ENCODE measurements around the gene TGFB3. TPM values are rescaled to one million over a fixed set of nuclear protein-coding genes. Genes with fewer than 3 reads are reported as not detected.
A peak's percentile ranks its signal among the peaks of the same experiment; 100 is the strongest.
"Not testable (repeated sequence)": the region's sequence is repeated elsewhere in the genome, so short reads cannot be mapped to it uniquely, and the experiment has no call there.

The TGFB3 gene
- total RNA-seq: 1 to 10 TPM; 2.4 to 3.8 TPM

DNA sequence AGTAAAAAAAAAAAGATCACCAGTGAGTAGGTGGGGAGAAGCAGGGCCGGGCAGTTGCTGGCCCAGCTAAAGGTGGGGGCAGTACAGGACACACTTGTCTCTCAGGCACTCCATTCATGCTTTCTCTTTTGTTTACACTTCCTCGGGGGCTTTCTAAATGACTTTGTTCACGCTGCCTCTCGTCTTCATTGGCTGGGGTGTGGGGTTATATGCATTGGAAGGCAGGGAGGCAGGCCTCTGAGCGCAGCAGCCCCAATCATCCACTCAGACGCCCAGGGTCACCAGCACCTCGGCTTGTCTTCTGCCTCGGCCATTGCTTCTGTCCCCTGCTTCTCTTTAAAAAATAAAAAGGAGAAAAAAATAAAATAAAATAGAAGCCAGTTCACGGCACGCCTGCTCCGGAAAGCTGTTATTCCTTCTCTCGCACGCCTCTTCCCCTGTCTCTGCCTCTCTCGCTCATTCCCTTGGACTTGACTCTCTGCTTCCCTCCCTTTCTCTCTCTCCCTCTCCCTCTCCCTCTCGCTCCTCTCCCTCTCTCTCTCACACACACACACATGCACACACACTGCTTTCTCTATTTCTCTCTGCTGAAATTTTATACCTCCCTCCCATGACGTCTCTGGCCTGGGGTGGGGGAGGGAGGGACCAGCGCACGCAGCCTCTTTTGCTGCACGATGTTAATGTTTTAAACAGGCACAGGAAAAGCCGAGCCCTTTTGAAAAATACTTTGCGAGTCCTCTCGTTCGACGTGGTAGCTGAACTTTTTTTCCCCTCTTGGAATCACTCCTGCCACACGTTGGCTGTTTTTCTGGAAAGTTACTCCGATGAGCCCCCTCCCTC, at the start of gene TGFB3:
TGFB3 (minus strand) TSS at position 570 of the 840 bp plus-strand sequence. CDS start 1,102 bp downstream, outside the sequence.
- Mint-ChIP-seq H3K4me3 (peak within 1 kb of the TSS; percentile 83), H3K4me1 (peaks cover 39% of the 10 kb centered on the region), H3K36me3 (no peaks in the 10 kb centered on the region)

DNA sequence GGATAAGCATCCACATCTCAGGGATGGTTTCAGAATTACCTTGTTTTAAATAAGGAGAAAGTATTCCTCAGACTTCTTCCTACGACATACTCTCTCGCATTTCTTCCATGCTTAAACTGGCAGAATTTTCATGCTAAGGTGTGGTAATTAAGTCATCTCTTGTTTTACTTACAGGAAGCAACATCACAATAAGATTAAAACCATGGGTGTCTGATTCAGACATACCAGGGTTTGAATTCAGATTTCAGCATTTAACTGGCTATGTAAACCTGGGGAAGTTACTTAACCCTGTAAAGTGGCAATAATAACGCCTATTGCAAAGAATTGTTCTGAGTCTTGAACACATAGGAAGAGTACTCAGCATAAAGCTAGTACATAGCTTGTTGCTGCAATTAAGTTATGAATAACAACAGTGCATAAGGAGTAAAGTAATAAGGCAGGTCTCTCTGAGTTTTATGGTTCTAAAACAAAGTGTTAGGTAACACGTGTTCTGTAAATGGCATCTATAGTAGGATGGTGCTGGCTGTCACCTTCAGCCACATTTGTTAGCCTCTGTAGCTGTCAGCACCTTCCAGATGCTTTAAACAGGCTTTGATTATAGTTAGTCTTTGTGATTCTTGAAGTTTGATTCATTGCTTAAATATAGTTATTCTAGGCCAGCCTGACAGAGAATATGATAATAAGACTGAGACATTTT, 42.6 kb upstream of the TGFB3 start:
- no peak for DNase-seq
- Mint-ChIP-seq H3K4me1 (no peaks in the 10 kb centered on the region), H3K9me3 (peaks cover 9% of the 10 kb centered on the region), H3K27ac (no peak overlapping the region), H3K36me3 (peaks cover 37% of the 10 kb centered on the region), H3K27me3 (no peaks in the 10 kb centered on the region), H3K4me3 (no peak overlapping the region)

More for the DNA sequence above, at the start of gene TGFB3:
- Mint-ChIP-seq H3K27me3 (no peaks in the 10 kb centered on the region), H3K27ac (peak within 1 kb of the TSS; percentile 80), H3K9me3 (no peaks in the 10 kb centered on the region)
- DNase-seq: peak; percentile 59

- Mint-ChIP-seq H3K36me3 (peaks cover 41% of the 10 kb centered on the region), H3K9me3 (peaks cover 14% of the 10 kb centered on the region), H3K27ac (no peak overlapping the region), H3K27me3 (no peaks in the 10 kb centered on the region), H3K4me1 (no peaks in the 10 kb centered on the region), H3K4me3 (no peak overlapping the region)
- DNase-seq: no peak
These were observed 42.0 kb upstream of the TGFB3 start for GRCh38 chr14:76023757-76024156.

GRCh38 chr14:76022991-76023390, 41.2 kb upstream of the TGFB3 start:
- H3K36me3 Mint-ChIP-seq: peaks cover 48% of the 10 kb centered on the region
- no peak overlapping the region for H3K27ac Mint-ChIP-seq
- DNase-seq: no peak
- no peak overlapping the region for H3K4me3 Mint-ChIP-seq
- H3K9me3 Mint-ChIP-seq: peaks cover 14% of the 10 kb centered on the region
- H3K27me3 Mint-ChIP-seq: no peaks in the 10 kb centered on the region
- no peaks in the 10 kb centered on the region for H3K4me1 Mint-ChIP-seq

DNA sequence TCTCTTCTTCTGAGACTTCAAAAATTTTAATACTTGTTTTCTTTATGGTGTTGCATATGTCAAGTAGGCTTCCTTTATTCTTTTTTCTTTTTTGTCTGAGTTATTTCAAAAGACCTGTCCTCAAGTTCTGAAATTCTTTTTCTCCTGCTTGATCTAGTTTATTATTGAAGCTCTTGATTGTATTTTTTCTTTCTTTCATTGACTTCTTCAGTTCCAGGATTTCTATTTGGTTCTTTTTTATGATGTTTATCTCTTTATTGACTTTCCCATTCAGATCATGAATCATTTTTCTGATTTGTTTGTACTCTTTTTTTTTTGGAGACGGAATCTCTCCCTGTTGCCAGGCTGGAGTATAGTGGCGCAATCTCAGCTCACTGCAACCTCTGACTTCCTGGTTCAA, 37.9 kb upstream of the TGFB3 start:
- no peak overlapping the region for H3K27ac Mint-ChIP-seq
- H3K9me3 Mint-ChIP-seq: peaks cover 17% of the 10 kb centered on the region
- no peaks in the 10 kb centered on the region for H3K27me3 Mint-ChIP-seq
- no peaks in the 10 kb centered on the region for H3K4me1 Mint-ChIP-seq
- H3K4me3 Mint-ChIP-seq: no peak overlapping the region
- H3K36me3 Mint-ChIP-seq: peaks cover 61% of the 10 kb centered on the region
- no peak for DNase-seq

DNA sequence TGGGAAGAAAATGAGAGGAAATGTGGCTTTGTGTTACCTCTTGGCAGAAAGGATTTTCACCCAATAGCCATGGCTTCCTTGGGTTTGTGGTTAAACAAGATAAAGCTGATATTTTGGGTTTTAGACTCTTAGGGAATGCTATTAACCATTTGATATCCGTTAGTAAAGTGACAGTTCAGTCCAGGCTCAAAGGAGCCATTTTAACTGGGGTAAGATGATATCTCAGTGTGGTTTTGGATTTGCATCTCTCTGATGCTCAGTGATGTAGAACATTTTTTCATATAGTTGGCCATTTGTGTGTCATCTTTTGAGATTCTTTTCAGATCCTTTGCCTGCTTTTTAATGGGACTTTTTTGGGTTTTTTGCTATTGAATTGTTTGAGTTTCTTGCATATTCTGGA, 33.9 kb upstream of the TGFB3 start:
- H3K27ac Mint-ChIP-seq: no peak overlapping the region
- DNase-seq: no peak
- no peaks in the 10 kb centered on the region for H3K27me3 Mint-ChIP-seq
- peaks cover 71% of the 10 kb centered on the region for H3K36me3 Mint-ChIP-seq
- H3K4me1 Mint-ChIP-seq: no peaks in the 10 kb centered on the region
- H3K4me3 Mint-ChIP-seq: no peak overlapping the region
- H3K9me3 Mint-ChIP-seq: peaks cover 17% of the 10 kb centered on the region

- Mint-ChIP-seq H3K4me1 (no peaks in the 10 kb centered on the region), H3K9me3 (peaks cover 14% of the 10 kb centered on the region), H3K4me3 (no peak overlapping the region), H3K27ac (no peak overlapping the region), H3K27me3 (no peaks in the 10 kb centered on the region), H3K36me3 (peaks cover 66% of the 10 kb centered on the region)
- DNase-seq: no peak
These were observed 33.4 kb upstream of the TGFB3 start for GRCh38 chr14:76015191-76015590.

DNA sequence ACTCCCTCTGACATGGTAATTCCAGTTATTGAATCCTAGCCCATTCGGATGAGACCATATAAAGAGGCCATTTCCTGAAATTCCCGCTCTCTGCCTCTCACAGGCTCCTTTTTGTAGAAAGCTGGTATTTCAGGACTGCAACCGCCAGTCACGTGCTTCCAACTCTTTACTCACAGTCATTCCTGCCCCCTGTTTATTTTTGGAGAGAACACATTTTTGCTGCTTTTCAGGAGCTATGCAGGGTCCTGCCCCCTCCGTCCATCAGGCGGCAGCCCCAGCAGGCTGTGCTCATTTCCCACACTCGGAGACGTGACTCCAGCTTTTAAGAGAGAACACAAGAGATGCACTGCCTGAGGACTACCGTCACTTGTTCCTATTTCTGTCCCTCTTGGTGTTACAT, 30.6 kb upstream of the TGFB3 start:
- no peak overlapping the region for H3K4me3 Mint-ChIP-seq
- H3K27ac Mint-ChIP-seq: no peak overlapping the region
- peaks cover 2% of the 10 kb centered on the region for H3K9me3 Mint-ChIP-seq
- H3K4me1 Mint-ChIP-seq: no peaks in the 10 kb centered on the region
- no peak for DNase-seq
- H3K36me3 Mint-ChIP-seq: peaks cover 41% of the 10 kb centered on the region
- H3K27me3 Mint-ChIP-seq: no peaks in the 10 kb centered on the region

DNA sequence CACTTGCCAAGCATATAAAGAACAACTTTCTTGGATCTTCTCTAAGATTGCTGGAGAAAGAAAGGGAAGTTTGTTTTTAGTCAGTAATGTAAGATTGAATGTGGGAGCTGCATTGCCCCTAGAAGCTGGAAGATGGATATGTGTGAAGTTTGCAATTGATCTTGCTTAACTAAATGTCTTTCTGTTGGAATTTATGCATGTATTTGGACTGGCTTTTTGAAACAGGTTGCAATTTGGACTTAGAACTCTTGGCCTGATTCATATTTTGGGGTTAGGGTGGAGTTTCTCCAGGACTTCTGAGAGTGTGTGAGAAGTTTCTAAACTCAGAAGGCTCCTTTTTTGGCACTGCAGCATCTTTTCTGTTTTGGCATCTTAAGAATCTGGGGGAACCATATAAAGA, 30.1 kb upstream of the TGFB3 start:
- H3K9me3 Mint-ChIP-seq: no peaks in the 10 kb centered on the region
- H3K36me3 Mint-ChIP-seq: peaks cover 39% of the 10 kb centered on the region
- no peaks in the 10 kb centered on the region for H3K4me1 Mint-ChIP-seq
- no peaks in the 10 kb centered on the region for H3K27me3 Mint-ChIP-seq
- DNase-seq: no peak
- no peak overlapping the region for H3K27ac Mint-ChIP-seq
- no peak overlapping the region for H3K4me3 Mint-ChIP-seq

GRCh38 chr14:76009627-76010026, 27.8 kb upstream of the TGFB3 start:
- H3K9me3 Mint-ChIP-seq, H3K4me3 Mint-ChIP-seq, H3K4me1 Mint-ChIP-seq, H3K27me3 Mint-ChIP-seq, H3K27ac Mint-ChIP-seq, DNase-seq: not testable (repeated sequence)
- H3K36me3 Mint-ChIP-seq: peaks cover 40% of the 10 kb centered on the region

DNA sequence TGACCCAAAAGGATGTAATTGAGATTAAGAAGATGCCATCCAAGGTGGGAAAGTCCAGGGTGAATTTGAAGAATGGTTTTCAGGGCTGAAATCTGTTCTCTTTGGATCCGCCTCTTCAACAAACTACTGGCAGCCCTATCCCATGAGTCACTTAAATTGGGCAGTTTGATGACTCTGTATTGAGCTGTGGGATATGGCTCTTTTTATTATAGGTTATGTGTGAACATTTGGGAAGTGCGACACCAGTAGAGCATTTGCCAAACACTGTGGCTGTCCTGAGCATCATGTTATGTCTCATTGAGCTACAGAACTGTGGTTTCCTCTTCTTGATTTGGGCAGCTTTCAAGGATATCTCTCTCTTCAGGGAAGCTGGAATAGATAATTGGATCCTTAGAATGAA, 26.1 kb upstream of the TGFB3 start:
- Mint-ChIP-seq H3K27ac (no peak overlapping the region), H3K36me3 (peaks cover 38% of the 10 kb centered on the region), H3K9me3 (peaks cover 6% of the 10 kb centered on the region), H3K4me3 (no peak overlapping the region), H3K27me3 (no peaks in the 10 kb centered on the region), H3K4me1 (no peaks in the 10 kb centered on the region)
- DNase-seq: no peak

- Mint-ChIP-seq H3K36me3 (peaks cover 39% of the 10 kb centered on the region), H3K4me1 (no peaks in the 10 kb centered on the region)
These were observed 25.6 kb upstream of the TGFB3 start for GRCh38 chr14:76007379-76007778.

GRCh38 chr14:76006253-76006652, 24.5 kb upstream of the TGFB3 start:
- Mint-ChIP-seq H3K36me3 (peaks cover 43% of the 10 kb centered on the region), H3K4me1 (no peaks in the 10 kb centered on the region)

More at GRCh38 chr14:76007379-76007778, 25.6 kb upstream of the TGFB3 start:
- no peak overlapping the region for H3K4me3 Mint-ChIP-seq
- H3K27me3 Mint-ChIP-seq: no peaks in the 10 kb centered on the region
- H3K27ac Mint-ChIP-seq: no peak overlapping the region
- DNase-seq: no peak
- peaks cover 6% of the 10 kb centered on the region for H3K9me3 Mint-ChIP-seq

DNA sequence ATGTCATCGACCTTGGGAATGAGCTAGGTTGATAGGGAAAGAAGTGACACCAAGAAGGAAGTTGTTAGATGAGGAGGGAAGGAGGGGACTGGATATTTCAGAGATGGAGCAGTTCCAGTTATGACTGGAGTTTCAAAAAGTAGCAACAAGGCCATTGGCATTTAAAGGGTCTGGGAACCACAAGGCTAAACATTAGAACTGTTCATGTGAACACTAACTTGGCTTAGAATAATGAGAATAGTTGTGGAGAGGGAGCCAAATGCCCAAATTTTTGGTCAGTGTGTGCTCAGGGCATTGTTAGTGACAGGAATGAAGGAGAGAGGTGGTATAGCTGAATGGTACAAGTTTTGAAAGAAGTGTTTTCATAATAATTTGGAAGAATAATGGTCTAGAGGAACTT, 20.6 kb upstream of the TGFB3 start:
- H3K36me3 Mint-ChIP-seq: peaks cover 45% of the 10 kb centered on the region
- H3K4me3 Mint-ChIP-seq: no peak overlapping the region
- H3K9me3 Mint-ChIP-seq: peaks cover 6% of the 10 kb centered on the region
- no peak for DNase-seq
- H3K4me1 Mint-ChIP-seq: no peaks in the 10 kb centered on the region
- H3K27me3 Mint-ChIP-seq: no peaks in the 10 kb centered on the region
- no peak overlapping the region for H3K27ac Mint-ChIP-seq

More at GRCh38 chr14:76006253-76006652, 24.5 kb upstream of the TGFB3 start:
- Mint-ChIP-seq H3K4me3 (no peak overlapping the region), H3K9me3 (peaks cover 6% of the 10 kb centered on the region), H3K27ac (no peak overlapping the region), H3K27me3 (no peaks in the 10 kb centered on the region)
- DNase-seq: no peak

- DNase-seq: no peak
- Mint-ChIP-seq H3K9me3 (peaks cover 4% of the 10 kb centered on the region), H3K27me3 (no peaks in the 10 kb centered on the region), H3K27ac (no peak overlapping the region), H3K4me3 (no peak overlapping the region), H3K36me3 (peaks cover 32% of the 10 kb centered on the region), H3K4me1 (no peaks in the 10 kb centered on the region)
These were observed 17.9 kb upstream of the TGFB3 start for GRCh38 chr14:75999511-76000190.

All from activated naive CD8-positive, alpha-beta T cell treated with anti-CD3 and anti-CD28 coated beads for 36 hours (primary cell).